Measurements from ENCODE around the gene ERBB4.

ERBB4 gene

GRCh38 chr2:212030709-212031108 is 507.9 kb downstream of the ERBB4 start:
- Histone ChIP-seq H3K27me3 (no peaks in the 10 kb centered on the region), H3K4me1 (peaks cover 39% of the 10 kb centered on the region), H3K4me3 (ENCODE audit: low read depth, low read length) (no peak overlapping the region), H3K9me3 (no peaks in the 10 kb centered on the region), H3K36me3 (no peaks in the 10 kb centered on the region)
- TF ChIP-seq CTCF (IDR thresholded peaks at IDR 0.05; ENCODE audit: low read depth, low read length) = no peak
- no peak for DNase-seq

- DNase-seq = no peak
- Histone ChIP-seq H3K4me1 (peaks cover 33% of the 10 kb centered on the region), H3K4me3 (ENCODE audit: low read depth, low read length) (no peak overlapping the region), H3K36me3 (no peaks in the 10 kb centered on the region), H3K27me3 (no peaks in the 10 kb centered on the region), H3K9me3 (no peaks in the 10 kb centered on the region)
- no peak for TF ChIP-seq CTCF (IDR thresholded peaks at IDR 0.05; ENCODE audit: low read depth, low read length)
Measured at GRCh38 chr2:212028798-212029394, 509.7 kb downstream of the ERBB4 start.

- Histone ChIP-seq H3K4me1 (peaks cover 31% of the 10 kb centered on the region), H3K9me3 (no peaks in the 10 kb centered on the region), H3K36me3 (no peaks in the 10 kb centered on the region), H3K4me3 (ENCODE audit: low read depth, low read length) (no peak overlapping the region), H3K27me3 (no peaks in the 10 kb centered on the region)
- DNase-seq = no peak
- TF ChIP-seq CTCF (IDR thresholded peaks at IDR 0.05; ENCODE audit: low read depth, low read length) = no peak
Measured at GRCh38 chr2:212027681-212028628, 510.6 kb downstream of the ERBB4 start.

GRCh38 chr2:212024040-212024439 is 514.6 kb downstream of the ERBB4 start:
- no peak for DNase-seq
- Histone ChIP-seq H3K9me3 (no peaks in the 10 kb centered on the region), H3K4me3 (ENCODE audit: low read depth, low read length) (no peak overlapping the region), H3K36me3 (no peaks in the 10 kb centered on the region), H3K4me1 (peaks cover 4% of the 10 kb centered on the region; the same call in 1 of the 2 replicates), H3K27me3 (no peaks in the 10 kb centered on the region)
- TF ChIP-seq CTCF (IDR thresholded peaks at IDR 0.05; ENCODE audit: low read depth, low read length) = no peak

GRCh38 chr2:212022966-212023365 is 515.6 kb downstream of the ERBB4 start:
- no peak for TF ChIP-seq CTCF (IDR thresholded peaks at IDR 0.05; ENCODE audit: low read depth, low read length)
- no peaks in the 10 kb centered on the region for H3K9me3 ChIP-seq
- H3K4me1 ChIP-seq = peaks cover 7% of the 10 kb centered on the region
- no peak for DNase-seq
- H3K27me3 ChIP-seq = no peaks in the 10 kb centered on the region
- no peak overlapping the region for H3K4me3 ChIP-seq (ENCODE audit: low read depth, low read length)
- H3K36me3 ChIP-seq = no peaks in the 10 kb centered on the region

- TF ChIP-seq CTCF (IDR thresholded peaks at IDR 0.05; ENCODE audit: low read depth, low read length) = no peak
- Histone ChIP-seq H3K9me3 (no peaks in the 10 kb centered on the region), H3K4me3 (ENCODE audit: low read depth, low read length) (no peak overlapping the region), H3K27me3 (no peaks in the 10 kb centered on the region), H3K36me3 (no peaks in the 10 kb centered on the region), H3K4me1 (peaks cover 7% of the 10 kb centered on the region)
- no peak for DNase-seq
Measured at GRCh38 chr2:212021947-212022346, 516.7 kb downstream of the ERBB4 start.
